Ectodermal cell (in vitro differentiated cells): Measurements from ENCODE around the gene PIN1.
A peak's percentile ranks its signal among the peaks of the same experiment; 100 is the strongest.

Experiments
- H3K27ac ChIP-seq: 2 replicates; pipeline ENCODE4 v1.7.0; 2013; ENCODE audit warnings: mild to moderate bottlenecking, low read depth, low read length; ENCODE audit not compliant: insufficient read depth, poor library complexity, severe bottlenecking
- H3K27me3 ChIP-seq: 2 replicates; pipeline ENCODE4 v1.7.0; 2013; ENCODE audit warnings: mild to moderate bottlenecking, low read length; ENCODE audit not compliant: insufficient read depth, control insufficient read depth, poor library complexity, severe bottlenecking
- H3K36me3 ChIP-seq: one replicate; pipeline ENCODE4 v1.7.0; 2013; ENCODE audit warnings: low read length; ENCODE audit not compliant: control insufficient read depth, insufficient read depth
- H3K4me1 ChIP-seq: one replicate; pipeline ENCODE4 v1.7.0; 2013; ENCODE audit warnings: low read length; ENCODE audit not compliant: control insufficient read depth, insufficient read depth
- H3K4me3 ChIP-seq: 2 replicates; pipeline ENCODE4 v1.7.0; 2013; ENCODE audit warnings: low read depth, low read length, control low read depth; ENCODE audit not compliant: insufficient read depth
- H3K9me3 ChIP-seq: 2 replicates; pipeline ENCODE4 v1.7.0; 2013; ENCODE audit warnings: mild to moderate bottlenecking, low read length, moderate library complexity; ENCODE audit not compliant: control insufficient read depth
- WGBS, 2 experiments: methylation state at CpG; one replicate each; pipeline ENCODE4 v1.1.7; 2013; ENCODE audit warnings: missing lambda C conversion rate in 2 of 2; 5-methylcytosine and 5-hydroxymethylcytosine counted together

The PIN1 gene

GRCh38 chr19:9868983-9869617 is 34.0 kb downstream of the PIN1 start:
- no peak overlapping the region for H3K27ac ChIP-seq
- H3K4me1 ChIP-seq, result peaks cover 8% of the 10 kb centered on the region
- no peak overlapping the region for H3K4me3 ChIP-seq
- no peaks in the 10 kb centered on the region for H3K36me3 ChIP-seq
- WGBS, 2 experiments, result 88 to 96% methylated on average over 7 of the region's 7 CpGs
- no peaks in the 10 kb centered on the region for H3K9me3 ChIP-seq
- no peaks in the 10 kb centered on the region for H3K27me3 ChIP-seq

- peaks cover 28% of the 10 kb centered on the region for H3K4me1 ChIP-seq
- WGBS, 2 experiments, result 81 to 84% methylated on average over 16 of the region's 16 CpGs
- no peaks in the 10 kb centered on the region for H3K27me3 ChIP-seq
- H3K27ac ChIP-seq, result no peak overlapping the region
- no peak overlapping the region for H3K4me3 ChIP-seq
- H3K9me3 ChIP-seq, result no peaks in the 10 kb centered on the region
- no peaks in the 10 kb centered on the region for H3K36me3 ChIP-seq
Measured at GRCh38 chr19:9871626-9872338, 36.7 kb downstream of the PIN1 start.

GRCh38 chr19:9872618-9873242 is 37.6 kb downstream of the PIN1 start:
- Histone ChIP-seq H3K27ac (no peak overlapping the region), H3K9me3 (no peaks in the 10 kb centered on the region), H3K27me3 (no peaks in the 10 kb centered on the region), H3K4me3 (no peak overlapping the region), H3K4me1 (peaks cover 28% of the 10 kb centered on the region), H3K36me3 (no peaks in the 10 kb centered on the region)
- 91 to 92% methylated on average over 8 of the region's 8 CpGs for WGBS, 2 experiments

GRCh38 chr19:9875031-9875627 is 40.0 kb downstream of the PIN1 start:
- Histone ChIP-seq H3K27ac (no peak overlapping the region), H3K27me3 (no peaks in the 10 kb centered on the region), H3K36me3 (no peaks in the 10 kb centered on the region), H3K4me1 (peaks cover 28% of the 10 kb centered on the region), H3K4me3 (no peak overlapping the region), H3K9me3 (no peaks in the 10 kb centered on the region)
- WGBS, 2 experiments, result 81 to 82% methylated on average over 13 of the region's 13 CpGs

GRCh38 chr19:9875796-9876195 is 40.7 kb downstream of the PIN1 start:
- no peaks in the 10 kb centered on the region for H3K9me3 ChIP-seq
- H3K36me3 ChIP-seq, result no peaks in the 10 kb centered on the region
- H3K4me1 ChIP-seq, result peaks cover 28% of the 10 kb centered on the region
- peak overlapping the region; percentile 77 for H3K27ac ChIP-seq
- H3K27me3 ChIP-seq, result no peaks in the 10 kb centered on the region
- H3K4me3 ChIP-seq, result peak overlapping the region; percentile 2
- WGBS, 2 experiments, result 9 to 13% methylated on average over 5 of the region's 5 CpGs

GRCh38 chr19:9877780-9878510 is 42.8 kb downstream of the PIN1 start:
- 90 to 95% methylated on average over 10 of the region's 10 CpGs for WGBS, 2 experiments
- Histone ChIP-seq H3K27ac (no peak overlapping the region), H3K36me3 (no peaks in the 10 kb centered on the region)

GRCh38 chr19:9878511-9879196 is 43.5 kb downstream of the PIN1 start:
- no peak overlapping the region for H3K4me3 ChIP-seq
- no peaks in the 10 kb centered on the region for H3K36me3 ChIP-seq
- H3K9me3 ChIP-seq, result no peaks in the 10 kb centered on the region
- H3K4me1 ChIP-seq, result peaks cover 26% of the 10 kb centered on the region
- H3K27ac ChIP-seq, result no peak overlapping the region
- no peaks in the 10 kb centered on the region for H3K27me3 ChIP-seq
- WGBS, 2 experiments, result 94 to 96% methylated on average over 11 of the region's 11 CpGs

More at GRCh38 chr19:9877780-9878510, 42.8 kb downstream of the PIN1 start:
- H3K9me3 ChIP-seq, result no peaks in the 10 kb centered on the region
- H3K4me1 ChIP-seq, result peaks cover 20% of the 10 kb centered on the region
- H3K27me3 ChIP-seq, result no peaks in the 10 kb centered on the region
- no peak overlapping the region for H3K4me3 ChIP-seq

GRCh38 chr19:9881720-9882119 is 46.6 kb downstream of the PIN1 start:
- H3K4me1 ChIP-seq, result peaks cover 7% of the 10 kb centered on the region
- no peaks in the 10 kb centered on the region for H3K9me3 ChIP-seq
- WGBS, 2 experiments, result 93 to 94% methylated on average over 9 of the region's 9 CpGs
- no peak overlapping the region for H3K4me3 ChIP-seq
- no peak overlapping the region for H3K27ac ChIP-seq
- no peaks in the 10 kb centered on the region for H3K36me3 ChIP-seq
- H3K27me3 ChIP-seq, result no peaks in the 10 kb centered on the region

- Histone ChIP-seq H3K9me3 (no peaks in the 10 kb centered on the region), H3K27ac (peak overlapping the region; percentile 63), H3K27me3 (no peaks in the 10 kb centered on the region), H3K4me3 (no peak overlapping the region), H3K36me3 (no peaks in the 10 kb centered on the region), H3K4me1 (peaks cover 7% of the 10 kb centered on the region)
- WGBS, 2 experiments, result 32 to 33% methylated on average over 10 of the region's 10 CpGs
Measured at GRCh38 chr19:9883231-9883758, 48.2 kb downstream of the PIN1 start.
